Muscle of leg (tissue), 11 donors: ENCODE results near the gene KREMEN1. TPM values are rescaled to one million over a fixed set of nuclear protein-coding genes. Genes with fewer than 3 reads are reported as not detected.

Experiments used
- DNase-seq: peaks from one replicate; pipeline ENCODE4 v3.0.0; 2013
- H3K27ac ChIP-seq: one replicate; pipeline ENCODE4 v1.5.1; 2013; ENCODE audit warnings: mild to moderate bottlenecking, low read length, control low read depth
- H3K27me3 ChIP-seq: one replicate; pipeline ENCODE4 v1.6.1; 2013; ENCODE audit warnings: low read length; ENCODE audit not compliant: control insufficient read depth, insufficient read depth
- H3K36me3 ChIP-seq: one replicate; pipeline ENCODE4 v1.6.1; 2013; ENCODE audit warnings: low read length; ENCODE audit not compliant: control insufficient read depth, insufficient read depth
- H3K4me1 ChIP-seq: one replicate; pipeline ENCODE4 v1.6.1; 2013; ENCODE audit warnings: low read length; ENCODE audit not compliant: control insufficient read depth, insufficient read depth
- H3K4me3 ChIP-seq: one replicate; pipeline ENCODE4 v1.5.1; 2013; ENCODE audit warnings: low read length, control low read depth
- H3K9me3 ChIP-seq: replicated peaks from 2 replicates; pipeline ENCODE4 v1.6.1; 2013; ENCODE audit warnings: low read depth, low read length; ENCODE audit not compliant: control insufficient read depth
- WGBS: methylation state at CpG from one replicate; pipeline ENCODE4 v1.1.5; 2013; ENCODE audit warnings: missing lambda C conversion rate; ENCODE audit not compliant: insufficient coverage; 5-methylcytosine and 5-hydroxymethylcytosine counted together
- polyA plus RNA-seq, 8 donors: library from polyadenylated mRNA; unstranded; fragments of 120-200 nt; gene quantifications; one replicate each; pipeline versions ENCODE4 v1.2.1 to v1.2.3, GENCODE V29; 2013; ENCODE audit warnings: inconsistent platforms in 1 of 8, low replicate concordance in 1 of 8; ENCODE audit not compliant: insufficient read length in 8 of 8, insufficient read depth in 1 of 8
- total RNA-seq: library from RNA; stranded (reverse); fragments of 120-200 nt; gene quantifications from one replicate; pipeline ENCODE4 v1.2.4, GENCODE V29; 2013

KREMEN1 gene
- total and polyA plus RNA-seq, 9 donors: 44.9 to 96.6 (median 86.6) TPM

- H3K9me3 ChIP-seq: no peaks in the 10 kb centered on the region
- H3K27me3 ChIP-seq: no peaks in the 10 kb centered on the region
- peaks cover 31% of the 10 kb centered on the region for H3K4me1 ChIP-seq
- H3K27ac ChIP-seq: no peak overlapping the region
- peak; percentile 35 for DNase-seq
- no peak overlapping the region for H3K4me3 ChIP-seq
- WGBS: no CpG with 5 or more reads among the region's 9 CpGs
- H3K36me3 ChIP-seq: no peaks in the 10 kb centered on the region
These were observed 83.7 kb downstream of the KREMEN1 start for GRCh38 chr22:29156507-29156906.

- 85% methylated on average over 11 of the region's 11 CpGs for WGBS
- no peaks in the 10 kb centered on the region for H3K9me3 ChIP-seq
- H3K36me3 ChIP-seq: no peaks in the 10 kb centered on the region
- no peaks in the 10 kb centered on the region for H3K27me3 ChIP-seq
- peaks cover 18% of the 10 kb centered on the region for H3K4me1 ChIP-seq
- H3K4me3 ChIP-seq: no peak overlapping the region
- no peak for DNase-seq
- H3K27ac ChIP-seq: no peak overlapping the region
These were observed 85.1 kb downstream of the KREMEN1 start for GRCh38 chr22:29157759-29158535.

GRCh38 chr22:29158546-29158945, 85.7 kb downstream of the KREMEN1 start:
- no peak overlapping the region for H3K27ac ChIP-seq
- no peaks in the 10 kb centered on the region for H3K36me3 ChIP-seq
- no peaks in the 10 kb centered on the region for H3K27me3 ChIP-seq
- no peak overlapping the region for H3K4me3 ChIP-seq
- peaks cover 12% of the 10 kb centered on the region for H3K4me1 ChIP-seq
- 75% methylated on average over 1 of the region's 5 CpGs for WGBS
- no peak for DNase-seq
- H3K9me3 ChIP-seq: no peaks in the 10 kb centered on the region

GRCh38 chr22:29163808-29164207, 91.0 kb downstream of the KREMEN1 start:
- Histone ChIP-seq H3K36me3 (no peaks in the 10 kb centered on the region), H3K9me3 (no peaks in the 10 kb centered on the region), H3K4me3 (no peak overlapping the region), H3K27ac (no peak overlapping the region), H3K4me1 (no peaks in the 10 kb centered on the region), H3K27me3 (no peaks in the 10 kb centered on the region)
- 90% methylated on average over 8 of the region's 13 CpGs for WGBS
- no peak for DNase-seq

GRCh38 chr22:29165321-29166060, 92.7 kb downstream of the KREMEN1 start:
- Histone ChIP-seq H3K27ac (no peak overlapping the region), H3K27me3 (no peaks in the 10 kb centered on the region), H3K4me1 (no peaks in the 10 kb centered on the region), H3K9me3 (no peaks in the 10 kb centered on the region), H3K4me3 (no peak overlapping the region), H3K36me3 (no peaks in the 10 kb centered on the region)
- DNase-seq: no peak
- 77% methylated on average over 6 of the region's 11 CpGs for WGBS

GRCh38 chr22:29166180-29166579, 93.3 kb downstream of the KREMEN1 start:
- Histone ChIP-seq H3K27ac (no peak overlapping the region), H3K9me3 (no peaks in the 10 kb centered on the region), H3K4me1 (no peaks in the 10 kb centered on the region), H3K4me3 (no peak overlapping the region), H3K27me3 (no peaks in the 10 kb centered on the region), H3K36me3 (no peaks in the 10 kb centered on the region)
- WGBS: no CpG with 5 or more reads among the region's 6 CpGs
- DNase-seq: no peak

GRCh38 chr22:29167032-29167911, 94.4 kb downstream of the KREMEN1 start:
- Histone ChIP-seq H3K27me3 (no peaks in the 10 kb centered on the region), H3K4me1 (no peaks in the 10 kb centered on the region), H3K4me3 (no peak overlapping the region), H3K9me3 (no peaks in the 10 kb centered on the region), H3K36me3 (no peaks in the 10 kb centered on the region), H3K27ac (no peak overlapping the region)
- 82% methylated on average over 11 of the region's 22 CpGs for WGBS
- no peak for DNase-seq

GRCh38 chr22:29171721-29172120, 98.9 kb downstream of the KREMEN1 start:
- H3K4me1 ChIP-seq: no peaks in the 10 kb centered on the region
- H3K27me3 ChIP-seq: no peaks in the 10 kb centered on the region
- no peak for DNase-seq
- WGBS: 83% methylated on average over 7 of the region's 10 CpGs
- peaks cover 9% of the 10 kb centered on the region for H3K9me3 ChIP-seq
- no peak overlapping the region for H3K4me3 ChIP-seq
- no peak overlapping the region for H3K27ac ChIP-seq
- no peaks in the 10 kb centered on the region for H3K36me3 ChIP-seq

- Histone ChIP-seq H3K4me1 (no peaks in the 10 kb centered on the region), H3K27ac (no peak overlapping the region), H3K36me3 (no peaks in the 10 kb centered on the region), H3K4me3 (no peak overlapping the region), H3K27me3 (no peaks in the 10 kb centered on the region), H3K9me3 (peaks cover 9% of the 10 kb centered on the region)
- 88% methylated on average over 6 of the region's 6 CpGs for WGBS
- no peak for DNase-seq
These were observed 99.4 kb downstream of the KREMEN1 start for GRCh38 chr22:29172216-29172615.
